Adipose tissue (tissue), 3 donors: ENCODE data around the gene IL1R2. TPM values are rescaled to one million over a fixed set of nuclear protein-coding genes. Genes with fewer than 3 reads are reported as not detected.
"Not testable (repeated sequence)": the region's sequence is repeated elsewhere in the genome, so short reads cannot be mapped to it uniquely, and the experiment has no call there.

Experiments
- H3K27ac ChIP-seq: one replicate; pipeline ENCODE4 v1.5.1; 2013; ENCODE audit warnings: low read depth, low read length
- WGBS, 3 donors: extraction: QIAGEN DNeasy Blood & Tissue Kit; methylation state at CpG; one replicate each; pipeline ENCODE4 v1.1.7; 2013; 5-methylcytosine and 5-hydroxymethylcytosine counted together
- polyA plus RNA-seq, 3 donors: library from polyadenylated mRNA; stranded (reverse); fragments of 200-250 nt; gene quantifications; one replicate each; pipeline ENCODE4 v1.2.3, GENCODE V29; 2013
- donor health status: healthy with polysubstance abuse.
- donor health status: Bipolar disorder and iron deficiency.
- donor health status: healthy.

The IL1R2 gene
- polyA plus RNA-seq, 3 donors, result 6.9 to 42.7 (median 31.5) TPM

DNA sequence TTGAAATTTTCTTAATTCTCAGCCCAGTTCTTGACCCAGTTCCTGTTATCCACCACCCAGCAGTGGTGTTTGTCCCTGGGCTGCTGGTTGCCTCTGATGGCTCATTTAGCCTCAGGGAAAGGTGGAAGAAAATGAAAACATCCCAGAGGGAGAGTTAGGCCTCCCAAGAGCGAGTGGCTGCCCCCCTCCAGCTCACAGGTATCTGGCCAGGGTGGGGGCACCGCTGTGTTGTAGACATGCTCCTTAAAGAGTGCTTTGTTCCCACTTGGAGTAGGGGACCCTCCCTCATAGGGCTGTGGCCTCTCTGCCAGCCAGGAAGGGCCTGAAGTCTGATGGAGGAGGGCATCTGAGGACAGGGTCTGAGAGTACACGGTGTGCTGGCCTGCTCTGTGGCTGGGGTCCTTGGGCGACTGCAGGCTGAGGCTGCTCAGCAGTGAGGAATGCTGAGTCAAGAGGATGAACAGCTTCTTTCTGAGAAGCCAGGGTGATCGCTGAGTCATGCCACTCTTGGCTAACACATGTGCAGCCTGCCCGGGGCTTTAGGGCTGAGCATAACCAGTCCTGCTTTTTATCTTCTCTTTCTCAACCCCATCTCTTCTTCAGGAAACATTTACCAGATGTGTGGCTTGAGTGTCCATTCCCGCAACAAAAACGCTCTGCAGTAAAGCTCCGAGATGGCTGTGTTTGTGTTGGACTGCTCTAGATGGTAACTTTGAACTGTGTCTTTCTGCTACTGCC lies 72.3 kb downstream of the IL1R2 start:
- WGBS, 3 donors, result 17 to 27% (median 18%) methylated on average over 9 of the region's 9 CpGs
- H3K27ac ChIP-seq, result peak overlapping the region; percentile 99

DNA sequence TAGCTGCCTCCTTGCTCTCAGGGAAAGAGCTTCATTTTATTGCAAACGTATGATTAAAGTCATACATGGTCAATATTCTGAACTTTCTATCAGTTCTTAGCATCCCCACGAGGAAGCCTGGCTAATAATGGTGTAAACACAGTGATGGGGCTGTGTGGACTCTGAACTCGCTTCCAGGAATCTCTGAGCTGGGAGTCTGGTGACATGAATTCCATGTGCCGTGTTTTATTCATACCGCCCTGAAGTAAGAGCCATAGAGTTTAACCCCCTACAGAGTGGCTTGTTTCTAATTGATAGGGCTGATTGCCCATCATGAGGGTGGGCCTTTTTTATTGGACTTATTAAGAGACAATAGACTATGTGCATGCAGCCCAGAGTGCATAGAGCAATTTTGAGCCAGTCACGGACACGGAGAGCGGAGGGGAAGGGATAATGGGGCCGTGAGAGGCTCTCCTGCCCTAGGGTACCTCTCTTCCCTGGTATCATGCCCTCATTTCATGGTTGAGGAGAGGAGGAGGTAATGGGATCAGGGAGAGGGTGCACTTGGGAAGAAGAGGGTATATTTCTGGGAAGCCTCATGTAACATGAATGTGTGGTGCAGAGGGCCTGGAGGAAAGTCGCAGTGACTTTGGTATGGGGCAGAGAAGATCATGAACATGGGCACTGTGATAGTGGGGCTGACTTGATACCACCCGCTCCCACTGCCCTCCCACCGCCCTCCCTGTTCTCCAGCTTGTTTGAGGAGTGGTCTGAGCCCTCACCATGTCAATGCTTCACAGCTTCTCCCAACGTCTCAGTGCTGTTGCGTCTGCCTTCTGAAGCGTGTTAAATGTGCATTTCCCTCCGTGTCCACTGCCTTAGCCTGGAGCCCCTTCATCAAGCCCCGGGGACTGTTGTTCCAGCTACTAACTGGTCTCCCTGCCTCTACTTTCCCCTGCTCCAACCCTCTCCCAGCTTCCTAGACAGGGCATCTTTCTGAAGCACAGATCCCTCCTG lies 73.2 kb downstream of the IL1R2 start:
- H3K27ac ChIP-seq, result peak overlapping the region; percentile 94
- 68 to 74% (median 73%) methylated on average over 17 of the region's 17 CpGs for WGBS, 3 donors

DNA sequence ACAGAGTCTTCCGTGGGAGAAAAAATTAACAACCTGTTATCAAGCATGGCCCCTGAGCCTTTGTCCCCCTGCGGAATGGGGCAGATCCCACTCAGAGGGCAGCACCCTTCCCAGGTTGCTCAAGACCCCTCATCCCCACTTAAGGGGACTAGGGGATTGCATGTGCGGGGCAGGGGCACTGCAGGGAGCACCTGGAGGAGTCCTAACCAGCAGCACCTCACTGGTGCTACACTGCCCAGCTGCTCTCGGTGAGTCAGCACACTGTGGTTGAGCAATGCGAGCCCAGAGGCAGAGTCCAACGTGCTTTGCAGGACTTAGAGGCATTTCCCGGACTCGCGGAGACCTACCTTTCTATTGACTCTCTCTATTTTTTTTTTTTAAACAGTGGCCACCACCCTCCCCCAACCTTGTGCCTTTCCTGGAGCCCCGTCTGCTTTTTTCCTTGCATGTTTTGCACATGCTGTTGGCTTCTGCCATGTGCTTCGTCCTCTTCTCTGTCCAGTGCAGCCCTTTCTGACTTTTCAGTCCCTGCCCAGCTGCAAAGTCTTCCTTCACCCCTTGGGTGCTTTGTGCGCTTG lies 74.0 kb downstream of the IL1R2 start:
- H3K27ac ChIP-seq, result peak overlapping the region; percentile 94
- 73 to 85% (median 82%) methylated on average over 12 of the region's 12 CpGs for WGBS, 3 donors

DNA sequence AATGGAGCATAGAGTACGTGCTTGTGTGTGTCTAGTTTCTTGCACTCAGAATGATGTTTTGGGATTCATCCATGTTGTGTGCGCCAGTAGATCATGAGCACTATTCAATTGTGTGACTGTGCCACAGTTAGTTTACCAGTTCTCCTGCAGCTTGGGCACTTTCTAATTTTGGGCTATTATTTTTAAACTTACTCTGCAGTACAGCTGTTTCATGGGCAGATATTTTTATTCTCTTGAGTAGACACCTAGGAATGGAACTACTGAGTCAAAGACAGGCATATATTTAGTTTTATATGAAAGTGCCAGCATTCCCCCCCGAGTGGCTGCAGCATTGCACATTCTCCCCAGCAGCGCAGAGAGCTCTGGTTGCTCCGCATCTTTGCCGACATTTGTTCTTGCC lies 74.8 kb downstream of the IL1R2 start:
- no peak overlapping the region for H3K27ac ChIP-seq
- 46 to 96% (median 75%) methylated on average over 6 of the region's 6 CpGs for WGBS, 3 donors

DNA sequence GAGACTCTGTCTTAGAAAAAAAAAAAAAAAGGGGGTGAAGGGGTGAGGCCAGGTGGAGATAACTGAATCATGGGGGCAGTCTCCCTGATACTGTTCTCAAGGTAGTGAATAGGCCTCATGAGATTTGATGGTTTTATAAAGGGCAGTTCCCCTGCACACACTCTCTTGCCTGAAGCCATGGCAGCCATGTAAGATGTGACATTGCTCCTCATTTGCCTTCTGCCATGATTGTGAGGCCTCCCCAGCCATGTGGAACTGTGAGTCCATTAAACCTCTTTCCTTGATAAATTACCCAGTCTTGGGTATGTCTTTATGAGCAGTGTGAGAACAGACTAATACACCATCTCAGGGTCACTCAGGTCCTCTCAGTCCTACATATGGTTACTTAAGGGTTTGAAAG lies 76.4 kb downstream of the IL1R2 start:
- not testable (repeated sequence) for H3K27ac ChIP-seq

DNA sequence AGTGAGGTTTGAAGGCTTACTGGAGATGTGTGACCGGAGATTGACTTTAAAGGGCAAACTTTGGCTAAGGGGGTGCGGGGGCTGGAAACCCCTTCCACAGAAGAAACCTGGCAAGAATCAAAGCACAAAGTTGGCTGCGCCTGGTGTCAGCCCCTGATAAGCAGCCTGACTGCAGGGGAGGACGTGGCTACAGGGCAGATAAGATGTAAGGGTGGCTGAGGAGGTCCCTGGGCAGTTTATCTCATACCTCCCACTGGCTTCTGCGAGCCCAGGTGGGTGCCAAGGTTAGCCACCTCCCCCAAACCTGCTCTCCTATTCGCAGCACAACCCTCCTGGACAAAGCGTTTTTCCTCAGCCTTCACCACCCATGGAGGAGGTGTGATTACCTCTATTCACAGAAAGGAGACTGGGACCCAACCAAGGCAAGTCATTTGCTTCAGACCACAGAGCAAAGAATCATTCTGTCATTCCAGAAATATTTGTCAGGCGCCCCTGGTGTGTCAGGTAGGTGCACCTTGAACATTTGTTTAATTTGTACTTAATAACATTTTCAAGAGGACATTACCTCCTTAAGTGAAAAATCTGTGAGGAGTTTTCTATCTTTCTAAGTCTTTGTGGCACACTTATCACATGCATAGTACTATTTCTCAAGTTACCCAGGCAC lies 77.7 kb downstream of the IL1R2 start:
- 63 to 83% (median 68%) methylated on average over 8 of the region's 8 CpGs for WGBS, 3 donors
- no peak overlapping the region for H3K27ac ChIP-seq

DNA sequence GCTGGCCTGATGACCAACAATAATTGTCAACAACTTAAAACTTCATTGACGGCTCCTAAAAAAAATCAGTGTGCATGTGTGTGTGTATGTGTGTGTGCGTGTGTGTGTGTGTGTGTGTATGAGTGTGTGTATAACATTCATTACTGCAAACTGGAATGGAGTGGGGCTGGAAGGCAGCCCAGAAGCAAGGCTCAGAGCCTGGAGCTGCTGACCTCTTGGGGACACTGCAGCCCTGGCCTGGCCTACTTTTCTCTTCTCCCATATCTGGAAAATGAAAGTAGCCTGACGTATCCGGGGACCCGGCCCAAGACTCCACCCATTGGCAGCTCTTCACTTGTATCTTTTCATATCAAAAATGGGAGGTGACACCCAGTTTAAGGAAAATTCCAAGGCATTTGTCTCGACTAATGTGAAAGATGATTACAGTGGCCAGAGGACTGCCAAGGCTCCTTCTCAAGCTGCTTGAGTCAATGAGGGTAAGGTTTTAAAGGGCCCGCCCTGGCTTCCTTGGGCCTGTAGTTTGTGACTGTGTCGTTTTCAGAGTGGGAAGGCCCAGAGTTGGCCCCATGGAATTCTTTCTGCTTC lies 78.4 kb downstream of the IL1R2 start:
- H3K27ac ChIP-seq, result peak overlapping the region; percentile 7
- 25 to 51% (median 43%) methylated on average over 8 of the region's 8 CpGs for WGBS, 3 donors

DNA sequence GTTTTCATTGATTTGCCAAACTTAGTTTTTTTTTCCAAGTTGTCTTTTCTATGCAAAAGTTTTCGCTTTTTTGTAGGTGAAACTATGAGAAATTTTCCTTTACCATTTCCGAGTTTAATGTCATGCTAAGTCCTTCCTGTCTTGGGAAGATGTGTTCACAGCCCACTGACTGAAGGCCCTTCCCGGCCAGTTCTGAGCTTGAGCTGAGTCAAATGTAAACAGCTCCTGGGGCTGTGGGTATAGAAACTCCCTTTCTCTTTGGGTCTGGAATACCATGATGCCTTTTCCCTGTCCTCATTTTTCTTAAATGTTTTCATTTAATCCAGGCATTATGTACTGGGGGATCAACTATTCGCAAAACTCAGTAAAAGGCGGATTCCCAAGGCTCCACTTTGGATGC lies 81.0 kb downstream of the IL1R2 start:
- 85 to 93% (median 92%) methylated on average over 5 of the region's 5 CpGs for WGBS, 3 donors

DNA sequence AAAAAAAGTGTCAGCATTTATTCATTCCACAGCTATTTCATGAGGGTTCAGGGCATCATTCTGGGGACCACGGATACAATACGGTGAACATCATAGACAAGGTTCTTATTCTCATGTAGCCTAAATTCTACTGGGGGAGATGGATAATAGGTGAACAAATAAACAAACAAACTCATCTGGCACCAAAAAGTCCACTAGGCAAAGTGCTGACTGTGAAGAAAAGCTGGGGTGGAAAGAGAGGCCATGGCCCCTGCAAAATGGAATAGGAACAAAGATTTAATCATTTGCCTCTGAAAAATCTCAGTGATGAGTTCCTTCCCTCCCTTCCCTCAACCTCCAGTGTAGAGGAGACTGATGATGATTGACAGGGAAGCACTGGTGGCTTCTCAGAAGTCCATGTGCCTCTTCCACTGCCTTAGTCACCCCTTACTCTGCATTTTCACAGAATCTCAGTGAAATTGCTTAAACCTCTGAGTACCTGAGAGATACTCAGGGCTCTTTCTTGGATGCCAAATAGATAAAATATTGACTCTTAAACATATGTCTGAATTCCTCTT lies 81.5 kb downstream of the IL1R2 start:
- no peak overlapping the region for H3K27ac ChIP-seq
- WGBS, 3 donors, result 90 to 96% (median 93%) methylated on average over 2 of the region's 2 CpGs

More for the DNA sequence above, 81.0 kb downstream of the IL1R2 start:
- no peak overlapping the region for H3K27ac ChIP-seq

DNA sequence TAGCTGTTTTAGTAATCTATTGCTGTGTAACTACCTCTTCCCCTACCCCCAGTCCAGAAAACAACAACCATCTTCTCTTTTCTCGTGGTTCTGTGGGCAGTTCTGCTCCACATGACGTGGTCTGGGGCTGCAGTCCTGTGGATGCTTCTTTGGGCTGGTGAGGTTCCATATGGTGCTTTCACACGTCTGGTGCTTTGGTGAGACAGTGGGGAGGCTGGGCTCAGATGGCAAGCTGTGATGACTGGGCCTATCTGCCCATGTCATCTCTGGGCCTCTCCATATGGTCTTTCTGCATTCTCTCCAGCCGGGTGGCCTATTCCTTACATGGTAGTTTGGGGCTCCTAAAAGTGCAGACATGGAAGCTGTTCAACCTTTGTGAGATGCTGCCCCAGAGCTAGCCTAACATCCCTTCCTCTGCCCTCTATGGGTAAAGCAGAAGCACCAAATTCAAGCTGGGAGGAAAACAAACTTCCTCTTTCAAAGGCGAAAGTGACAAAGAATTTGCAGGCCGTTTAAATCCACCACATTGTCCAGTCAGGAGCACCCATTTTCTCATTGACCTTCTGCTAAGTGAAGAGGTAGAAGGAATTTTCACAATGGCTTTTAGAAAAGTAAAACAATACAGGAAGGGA lies 82.5 kb downstream of the IL1R2 start:
- H3K27ac ChIP-seq, result no peak overlapping the region
- 61 to 74% (median 61%) methylated on average over 6 of the region's 6 CpGs for WGBS, 3 donors

DNA sequence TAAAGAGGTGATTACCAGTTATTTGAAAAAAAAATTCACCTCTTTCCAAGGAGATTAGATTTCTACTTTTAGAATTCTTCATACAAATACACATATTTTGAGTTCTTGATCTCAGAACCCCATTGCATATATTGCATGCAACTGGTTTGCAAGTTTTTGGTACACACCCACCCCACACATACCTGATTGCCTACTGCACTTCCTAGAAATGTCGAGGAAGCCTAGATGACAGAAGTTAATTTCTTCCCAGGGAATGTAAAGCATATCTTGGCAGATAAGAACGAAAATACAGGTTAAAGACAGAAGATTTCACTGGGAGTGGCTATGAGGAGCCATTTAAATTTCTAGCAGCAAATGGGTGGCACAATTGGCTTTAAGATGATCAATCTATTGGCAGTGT lies 83.7 kb downstream of the IL1R2 start:
- 56 to 85% (median 82%) methylated on average over 2 of the region's 2 CpGs for WGBS, 3 donors

DNA sequence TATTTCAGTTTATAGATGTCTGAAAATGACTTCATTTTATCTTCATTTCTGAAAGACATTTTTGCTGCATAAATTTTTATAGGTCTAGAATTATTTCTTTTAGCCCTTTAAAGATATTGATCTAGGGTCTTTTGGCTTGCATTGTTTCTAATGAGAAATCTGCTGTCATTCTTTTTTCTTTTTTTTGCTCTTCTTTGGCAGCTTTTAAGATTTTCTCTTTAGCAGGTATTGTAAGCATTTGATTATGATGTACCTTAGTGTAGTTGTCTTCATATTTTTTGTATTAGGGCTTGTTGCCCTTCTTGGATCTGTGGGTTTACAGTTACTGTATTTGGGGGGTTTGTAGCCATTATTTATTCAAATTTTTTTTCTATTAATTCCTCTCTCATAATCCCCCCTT lies 84.8 kb downstream of the IL1R2 start:
- no peak overlapping the region for H3K27ac ChIP-seq

More for the DNA sequence above, 83.7 kb downstream of the IL1R2 start:
- no peak overlapping the region for H3K27ac ChIP-seq

Other genes with a start within 250 kb of the IL1R2 start
- gene IL1R1, start 150.8 kb downstream of the IL1R2 start, polyA plus RNA-seq, result 100 to 1,000 TPM in 2 of 3 donors, 10 to 100 TPM in 1; 20.6 to 285 (median 128) TPM
- under 1 TPM; 0.10 to 0.91 (median 0.67) TPM for gene IL1RL2, start 195.1 kb downstream of the IL1R2 start, polyA plus RNA-seq